KMS-11 (cell line): ENCODE measurements around the gene PATJ.

Experiments
- H2AFZ ChIP-seq: fragments of 200-600 bp; sonication (generic); 2 replicates; pipeline ENCODE4 v1.6.1; 2016; ENCODE audit warnings: antibody characterized with exemption, mixed run types, low read depth
- H3K27ac ChIP-seq: fragments of 200-600 bp; sonication (generic); 2 replicates; pipeline ENCODE4 v1.6.1; 2016; ENCODE audit warnings: mild to moderate bottlenecking, mixed run types
- H3K27me3 ChIP-seq: fragments of 200-600 bp; sonication (generic); 2 replicates; pipeline ENCODE4 v1.6.1; 2017; ENCODE audit warnings: mild to moderate bottlenecking, low read depth, mixed run types, moderate library complexity; ENCODE audit not compliant: insufficient read depth
- H3K36me3 ChIP-seq: fragments of 200-600 bp; sonication (generic); 2 replicates; pipeline ENCODE4 v1.6.1; 2017; ENCODE audit warnings: mild to moderate bottlenecking, mixed run types; ENCODE audit not compliant: insufficient read depth
- H3K4me1 ChIP-seq: fragments of 200-600 bp; sonication (generic); 2 replicates; pipeline ENCODE4 v1.6.1; 2016; ENCODE audit warnings: mild to moderate bottlenecking, low read depth, mixed run types; ENCODE audit not compliant: poor library complexity, severe bottlenecking
- H3K4me2 ChIP-seq: fragments of 200-600 bp; sonication (generic); 2 replicates; pipeline ENCODE4 v1.7.0; 2016; ENCODE audit warnings: mild to moderate bottlenecking, mixed run types
- H3K4me3 ChIP-seq: fragments of 200-600 bp; sonication (generic); IDR thresholded peaks from 2 replicates; pipeline ENCODE4 v1.6.1; 2017; ENCODE audit warnings: low read depth, low read length, mixed read lengths; ENCODE audit not compliant: insufficient read depth
- H3K79me2 ChIP-seq: fragments of 200-600 bp; sonication (generic); 2 replicates; pipeline ENCODE4 v1.6.1; 2016; ENCODE audit warnings: low read depth, mixed run types; ENCODE audit not compliant: insufficient read depth
- H3K9ac ChIP-seq: fragments of 200-600 bp; sonication (generic); 2 replicates; pipeline ENCODE4 v1.6.1; 2016; ENCODE audit warnings: mild to moderate bottlenecking, mixed run types
- H4K20me1 ChIP-seq: fragments of 200-600 bp; sonication (generic); 2 replicates; pipeline ENCODE4 v1.6.1; 2016; ENCODE audit warnings: mild to moderate bottlenecking, mixed run types; ENCODE audit not compliant: insufficient read depth
- TF ChIP-seq, protein P1 (sequence below): fragments of 200-600 bp; sonication (generic); conservative IDR thresholded peaks from 2 replicates; pipeline ENCODE4 v1.6.1; 2017; ENCODE audit warnings: low read depth, mild to moderate bottlenecking, antibody characterized with exemption, low read length, moderate library complexity, mixed read lengths

The PATJ gene

DNA sequence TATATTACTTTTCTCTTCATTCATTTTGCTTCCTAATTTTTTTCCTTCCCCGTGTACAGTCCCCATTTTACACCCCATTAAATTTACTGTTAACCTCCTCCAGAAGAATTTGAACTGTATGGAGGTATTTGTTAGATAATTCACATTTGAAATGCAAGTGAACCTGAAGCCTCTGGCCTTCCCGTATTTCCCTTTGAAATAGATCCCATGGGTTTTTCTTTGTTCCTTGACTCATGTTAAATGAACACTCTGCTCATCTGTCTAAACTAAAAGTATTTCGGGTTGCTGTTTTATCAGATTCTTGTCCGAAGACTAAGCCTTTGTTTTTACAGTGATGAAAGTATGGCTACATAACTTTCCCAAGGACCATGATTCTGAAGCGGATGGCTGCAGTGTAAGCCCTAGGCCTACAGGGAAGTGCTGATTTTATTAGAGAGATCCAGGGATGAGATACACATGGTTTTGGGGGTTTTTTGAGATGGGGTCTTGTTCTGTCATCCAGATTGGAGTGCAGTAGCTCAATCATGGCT lies 187.9 kb downstream of the PATJ start:
- Histone ChIP-seq H2AFZ (no peak overlapping the region), H3K4me2 (no peak overlapping the region), H3K4me1 (no peaks in the 10 kb centered on the region), H3K9ac (no peak overlapping the region), H3K4me3 (no peak overlapping the region), H3K79me2 (no peaks in the 10 kb centered on the region), H3K27me3 (no peaks in the 10 kb centered on the region), H4K20me1 (no peaks in the 10 kb centered on the region), H3K27ac (no peak overlapping the region), H3K36me3 (no peaks in the 10 kb centered on the region)
- TF ChIP-seq, protein P1, sequence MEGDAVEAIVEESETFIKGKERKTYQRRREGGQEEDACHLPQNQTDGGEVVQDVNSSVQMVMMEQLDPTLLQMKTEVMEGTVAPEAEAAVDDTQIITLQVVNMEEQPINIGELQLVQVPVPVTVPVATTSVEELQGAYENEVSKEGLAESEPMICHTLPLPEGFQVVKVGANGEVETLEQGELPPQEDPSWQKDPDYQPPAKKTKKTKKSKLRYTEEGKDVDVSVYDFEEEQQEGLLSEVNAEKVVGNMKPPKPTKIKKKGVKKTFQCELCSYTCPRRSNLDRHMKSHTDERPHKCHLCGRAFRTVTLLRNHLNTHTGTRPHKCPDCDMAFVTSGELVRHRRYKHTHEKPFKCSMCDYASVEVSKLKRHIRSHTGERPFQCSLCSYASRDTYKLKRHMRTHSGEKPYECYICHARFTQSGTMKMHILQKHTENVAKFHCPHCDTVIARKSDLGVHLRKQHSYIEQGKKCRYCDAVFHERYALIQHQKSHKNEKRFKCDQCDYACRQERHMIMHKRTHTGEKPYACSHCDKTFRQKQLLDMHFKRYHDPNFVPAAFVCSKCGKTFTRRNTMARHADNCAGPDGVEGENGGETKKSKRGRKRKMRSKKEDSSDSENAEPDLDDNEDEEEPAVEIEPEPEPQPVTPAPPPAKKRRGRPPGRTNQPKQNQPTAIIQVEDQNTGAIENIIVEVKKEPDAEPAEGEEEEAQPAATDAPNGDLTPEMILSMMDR, result no peak

DNA sequence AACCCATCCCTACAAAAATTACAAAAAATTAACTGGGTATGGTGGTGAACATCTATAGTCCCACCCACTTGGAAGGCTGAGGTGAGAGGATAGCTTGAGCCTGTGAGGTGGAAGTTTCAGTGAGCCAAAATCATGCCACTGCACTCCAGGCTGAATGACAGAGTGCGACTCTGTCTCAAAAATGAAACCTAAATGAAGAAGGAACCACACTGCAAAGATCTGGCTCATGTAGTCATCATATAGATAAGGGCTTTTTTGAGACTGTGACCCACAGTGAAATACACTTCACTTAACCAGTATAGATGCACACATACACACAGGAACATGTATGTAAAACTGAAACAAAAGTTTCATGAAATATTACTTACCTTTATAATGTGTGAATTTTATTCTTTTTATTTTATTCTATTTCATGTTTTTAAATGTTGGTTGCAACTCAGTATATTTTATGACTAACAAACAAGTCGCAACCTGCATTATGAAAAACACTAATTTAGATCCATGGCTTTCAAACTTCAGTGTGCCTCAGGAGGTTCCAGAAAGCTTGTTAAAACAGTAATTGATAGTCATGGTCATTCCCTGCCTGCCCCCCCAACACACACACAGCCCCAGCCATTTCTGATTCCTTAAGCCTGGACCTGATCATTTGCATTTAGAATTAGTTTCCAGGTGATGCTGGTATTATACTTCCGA lies 189.5 kb downstream of the PATJ start:
- no peaks in the 10 kb centered on the region for H3K36me3 ChIP-seq
- H3K27ac ChIP-seq, result no peak overlapping the region
- no peaks in the 10 kb centered on the region for H3K79me2 ChIP-seq
- no peak overlapping the region for H3K4me3 ChIP-seq
- no peak overlapping the region for H3K4me2 ChIP-seq
- H3K4me1 ChIP-seq, result no peaks in the 10 kb centered on the region
- no peaks in the 10 kb centered on the region for H3K27me3 ChIP-seq
- no peak overlapping the region for H2AFZ ChIP-seq
- H4K20me1 ChIP-seq, result no peaks in the 10 kb centered on the region
- TF ChIP-seq, protein P1, result no peak
- H3K9ac ChIP-seq, result no peak overlapping the region

DNA sequence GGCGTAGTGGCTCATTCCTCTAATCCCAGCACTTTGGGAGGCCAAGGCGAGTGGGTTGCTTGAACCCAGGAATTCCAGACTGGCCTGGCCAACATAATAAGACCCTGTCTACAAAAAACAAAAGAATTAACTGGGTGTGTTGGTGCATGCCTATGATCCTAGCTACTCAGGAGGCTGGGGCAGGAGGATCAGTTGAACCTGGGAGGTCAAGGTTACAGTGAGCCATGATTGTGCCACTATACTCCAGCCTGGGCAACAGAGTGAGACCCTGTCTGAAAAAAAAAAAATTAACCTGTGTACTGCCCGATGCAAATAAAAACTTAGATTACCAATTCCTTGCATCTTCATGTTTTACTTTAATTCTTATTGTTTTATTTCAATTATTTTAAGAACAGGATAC lies 193.2 kb downstream of the PATJ start:
- no peaks in the 10 kb centered on the region for H3K36me3 ChIP-seq
- H3K4me3 ChIP-seq, result no peak overlapping the region
- TF ChIP-seq, protein P1, result no peak
- no peak overlapping the region for H3K4me2 ChIP-seq
- H3K4me1 ChIP-seq, result no peaks in the 10 kb centered on the region
- no peaks in the 10 kb centered on the region for H3K79me2 ChIP-seq
- H3K9ac ChIP-seq, result no peak overlapping the region
- no peaks in the 10 kb centered on the region for H4K20me1 ChIP-seq
- no peak overlapping the region for H2AFZ ChIP-seq
- H3K27me3 ChIP-seq, result no peaks in the 10 kb centered on the region
- H3K27ac ChIP-seq, result no peak overlapping the region

DNA sequence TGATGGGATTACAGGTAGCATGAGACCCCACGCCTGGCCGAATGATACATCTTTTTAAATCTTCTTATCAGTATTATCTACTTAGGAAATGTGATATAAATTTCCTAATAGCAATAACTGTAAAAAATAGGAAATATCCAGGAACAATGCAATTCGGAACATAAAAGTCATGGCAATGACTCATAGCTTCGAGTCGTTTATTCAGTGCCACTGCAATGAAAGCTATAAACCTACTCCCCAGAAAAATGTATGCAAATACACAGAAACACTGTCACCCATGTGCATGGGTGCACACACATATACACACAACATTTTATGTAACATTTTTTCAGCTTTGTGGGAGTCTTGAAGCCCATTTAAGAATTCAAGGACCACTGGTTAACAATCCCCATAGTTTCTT lies 194.6 kb downstream of the PATJ start:
- Histone ChIP-seq H3K4me2 (no peak overlapping the region), H3K27me3 (no peaks in the 10 kb centered on the region), H3K36me3 (no peaks in the 10 kb centered on the region), H3K4me3 (no peak overlapping the region), H3K9ac (no peak overlapping the region), H3K27ac (no peak overlapping the region), H2AFZ (no peak overlapping the region), H3K79me2 (no peaks in the 10 kb centered on the region), H3K4me1 (no peaks in the 10 kb centered on the region), H4K20me1 (no peaks in the 10 kb centered on the region)
- TF ChIP-seq, protein P1, result no peak
